Astrocyte (in vitro differentiated cells and primary cell): ENCODE results near the gene HMCN1. TPM values are rescaled to one million over a fixed set of nuclear protein-coding genes. Genes with fewer than 3 reads are reported as not detected.

Experiments used
- DNase-seq: peaks from one replicate; pipeline ENCODE4 v3.0.0-alpha.2; 2010; ENCODE audit warnings: low read depth
- FAIRE-seq: peaks from 2 replicates; lab custom pipeline; 2011; peaks lifted over from hg19 to GRCh38; lab: Jason Lieb, UNC
- H2AFZ ChIP-seq: 2 replicates; pipeline ENCODE4 v1.6.0; 2012; ENCODE audit warnings: low read depth, low read length, inconsistent platforms
- H3K27ac ChIP-seq: 2 replicates; pipeline ENCODE4 v1.5.1; 2011; ENCODE audit warnings: low read depth, low read length, inconsistent platforms
- H3K27me3 ChIP-seq: 2 replicates; pipeline ENCODE4 v1.6.0; 2011; ENCODE audit warnings: low read length, inconsistent platforms; ENCODE audit not compliant: insufficient read depth
- H3K36me3 ChIP-seq: 2 replicates; pipeline ENCODE4 v1.5.1; 2011; ENCODE audit warnings: low read length, inconsistent platforms; ENCODE audit not compliant: insufficient read depth
- H3K4me1 ChIP-seq: 2 replicates; pipeline ENCODE4 v1.5.1; 2011; ENCODE audit warnings: low read length, inconsistent platforms; ENCODE audit not compliant: insufficient read depth
- H3K4me2 ChIP-seq: 2 replicates; pipeline ENCODE4 v1.6.0; 2012; ENCODE audit warnings: low read length, inconsistent platforms
- H3K4me3 ChIP-seq: 2 replicates; pipeline ENCODE4 v1.5.1; 2011; ENCODE audit warnings: low read depth, mild to moderate bottlenecking, low read length, inconsistent platforms; ENCODE audit not compliant: insufficient read depth
- H3K79me2 ChIP-seq: 2 replicates; pipeline ENCODE4 v1.6.0; 2012; ENCODE audit warnings: mild to moderate bottlenecking, low read length, inconsistent platforms; ENCODE audit not compliant: insufficient read depth
- H3K9ac ChIP-seq: 2 replicates; pipeline ENCODE4 v1.6.0; 2012; ENCODE audit warnings: mild to moderate bottlenecking, low read length, inconsistent platforms
- H3K9me3 ChIP-seq: 2 replicates; pipeline ENCODE4 v1.5.1; 2012; ENCODE audit warnings: low read depth, mild to moderate bottlenecking, low read length, inconsistent platforms; ENCODE audit not compliant: insufficient read depth
- H4K20me1 ChIP-seq: 2 replicates; pipeline ENCODE4 v1.6.0; 2012; ENCODE audit warnings: low read length, inconsistent platforms; ENCODE audit not compliant: insufficient read depth
- H3K27ac Mint-ChIP-seq: one replicate; pipeline ENCODE4 v1.8.0; 2021; ENCODE audit warnings: mild to moderate bottlenecking, mixed read lengths; ENCODE audit not compliant: unreplicated experiment
- H3K27me3 Mint-ChIP-seq: one replicate; pipeline ENCODE4 v1.8.0; 2021; ENCODE audit warnings: low read depth, mixed read lengths; ENCODE audit not compliant: unreplicated experiment
- H3K36me3 Mint-ChIP-seq: one replicate; pipeline ENCODE4 v1.8.0; 2021; ENCODE audit warnings: low read depth, mixed read lengths; ENCODE audit not compliant: unreplicated experiment
- H3K4me1 Mint-ChIP-seq: one replicate; pipeline ENCODE4 v1.8.0; 2021; ENCODE audit warnings: low read depth, mixed read lengths; ENCODE audit not compliant: unreplicated experiment
- H3K4me3 Mint-ChIP-seq: one replicate; pipeline ENCODE4 v1.8.0; 2021; ENCODE audit warnings: mild to moderate bottlenecking, moderate library complexity, mixed read lengths; ENCODE audit not compliant: unreplicated experiment
- H3K9me3 Mint-ChIP-seq: one replicate; pipeline ENCODE4 v1.8.0; 2021; ENCODE audit warnings: mild to moderate bottlenecking, mixed read lengths; ENCODE audit not compliant: unreplicated experiment
- CTCF ChIP-seq: IDR thresholded peaks from 2 replicates; pipeline ENCODE4 v1.5.1; 2011; ENCODE audit warnings: low read depth, mild to moderate bottlenecking, inconsistent platforms, low read length, moderate library complexity; ENCODE audit not compliant: insufficient read depth
- EZH2 ChIP-seq: IDR thresholded peaks from 2 replicates; pipeline ENCODE4 v1.6.1; 2012; ENCODE audit warnings: mild to moderate bottlenecking, low read length, inconsistent platforms; ENCODE audit not compliant: insufficient read depth
- total RNA-seq: library from RNA; stranded (reverse); gene quantifications from 2 replicates; pipeline ENCODE4 v1.2.1, GENCODE V29; 2021

HMCN1 gene
- total RNA-seq, 1 donor from 2014 or later: 19.7 TPM

- no peaks in the 10 kb centered on the region for H3K27me3 ChIP-seq
- no peak overlapping the region for H3K27ac Mint-ChIP-seq
- H2AFZ ChIP-seq: no peak overlapping the region
- no peak overlapping the region for H3K9ac ChIP-seq
- H3K4me3 Mint-ChIP-seq: no peak overlapping the region
- H3K36me3 Mint-ChIP-seq: no peaks in the 10 kb centered on the region
- H3K27ac ChIP-seq: no peak overlapping the region
- H3K27me3 Mint-ChIP-seq: no peaks in the 10 kb centered on the region
- no peak overlapping the region for H3K4me2 ChIP-seq
- peaks cover 9% of the 10 kb centered on the region for H3K4me1 ChIP-seq
- DNase-seq: no peak
- TF ChIP-seq CTCF (no peak), EZH2 (no peak)
- no peaks in the 10 kb centered on the region for H3K9me3 ChIP-seq
- no peaks in the 10 kb centered on the region for H3K36me3 ChIP-seq
- no peaks in the 10 kb centered on the region for H3K9me3 Mint-ChIP-seq
- FAIRE-seq: no peak
- H3K4me1 Mint-ChIP-seq: peaks cover 10% of the 10 kb centered on the region
- H3K79me2 ChIP-seq: no peaks in the 10 kb centered on the region
- H3K4me3 ChIP-seq: no peak overlapping the region
- H4K20me1 ChIP-seq: no peaks in the 10 kb centered on the region
Measured at GRCh38 chr1:186220911-186221310, 486.7 kb downstream of the HMCN1 start.

GRCh38 chr1:186225096-186225495 lies 490.9 kb downstream of the HMCN1 start:
- Mint-ChIP-seq H3K27me3 (no peaks in the 10 kb centered on the region), H3K9me3 (no peaks in the 10 kb centered on the region), H3K4me3 (no peak overlapping the region), H3K27ac (no peak overlapping the region), H3K36me3 (no peaks in the 10 kb centered on the region), H3K4me1 (peaks cover 3% of the 10 kb centered on the region)
- H4K20me1 ChIP-seq: no peaks in the 10 kb centered on the region
- H3K4me1 ChIP-seq: peaks cover 3% of the 10 kb centered on the region
- H3K9me3 ChIP-seq: no peaks in the 10 kb centered on the region
- H3K27ac ChIP-seq: no peak overlapping the region
- no peaks in the 10 kb centered on the region for H3K79me2 ChIP-seq
- FAIRE-seq: no peak
- H3K4me2 ChIP-seq: no peak overlapping the region
- no peak overlapping the region for H3K4me3 ChIP-seq
- no peak for TF ChIP-seq EZH2
- no peaks in the 10 kb centered on the region for H3K27me3 ChIP-seq
- DNase-seq: no peak
- no peaks in the 10 kb centered on the region for H3K36me3 ChIP-seq
- H3K9ac ChIP-seq: no peak overlapping the region
- H2AFZ ChIP-seq: no peak overlapping the region

GRCh38 chr1:186228749-186229148 lies 494.6 kb downstream of the HMCN1 start:
- H3K9me3 Mint-ChIP-seq: peaks cover 2% of the 10 kb centered on the region
- DNase-seq: no peak
- H2AFZ ChIP-seq: no peak overlapping the region
- no peak for FAIRE-seq
- TF ChIP-seq EZH2 (no peak), CTCF (no peak)
- H3K36me3 Mint-ChIP-seq: no peaks in the 10 kb centered on the region
- no peaks in the 10 kb centered on the region for H4K20me1 ChIP-seq
- H3K4me3 ChIP-seq: no peak overlapping the region
- H3K27me3 ChIP-seq: no peaks in the 10 kb centered on the region
- H3K27ac ChIP-seq: no peak overlapping the region
- peaks cover 2% of the 10 kb centered on the region for H3K27me3 Mint-ChIP-seq
- no peak overlapping the region for H3K9ac ChIP-seq
- no peaks in the 10 kb centered on the region for H3K9me3 ChIP-seq
- H3K36me3 ChIP-seq: no peaks in the 10 kb centered on the region
- no peaks in the 10 kb centered on the region for H3K79me2 ChIP-seq
- H3K27ac Mint-ChIP-seq: no peak overlapping the region
- peaks cover 7% of the 10 kb centered on the region for H3K4me1 Mint-ChIP-seq
- no peak overlapping the region for H3K4me3 Mint-ChIP-seq
- no peak overlapping the region for H3K4me2 ChIP-seq
- H3K4me1 ChIP-seq: no peaks in the 10 kb centered on the region
